ENCODE results near the gene FCER2.

The FCER2 gene

GRCh38 chr19:7733376-7733775 is 31.4 kb upstream of the FCER2 start:
- no peak for DNase-seq (ENCODE audit: low read depth in 1 of 2, low spot score in 1 of 2)

DNA sequence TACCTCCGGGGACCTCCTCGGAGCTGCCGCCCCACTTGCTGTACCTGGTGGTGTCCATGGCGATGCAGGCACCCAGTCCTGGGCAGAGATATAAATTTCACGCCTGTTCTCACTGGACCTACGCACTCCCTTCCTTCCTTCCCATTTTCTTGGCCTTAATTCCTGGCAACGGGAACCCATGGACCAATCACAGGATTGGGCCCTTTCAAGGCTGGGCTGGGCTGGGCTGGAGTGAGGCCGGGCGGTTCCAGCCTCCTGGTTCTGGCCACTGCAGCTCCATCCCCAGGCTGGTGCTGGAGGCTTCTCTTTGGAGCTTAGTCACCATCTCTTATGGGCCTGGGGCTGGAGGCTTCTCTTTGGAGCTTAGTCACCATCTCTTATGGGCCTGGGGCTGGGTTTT is 30.1 kb upstream of the FCER2 start, which contains the start of gene CLEC4G:
Gene CLEC4G (minus strand): TSS at position 66 of the 400 bp plus-strand sequence. CDS start 8 bp downstream, at position 58.
- DNase-seq (ENCODE audit: low read depth in 1 of 2, low spot score in 1 of 2) = no peak

- no peak for DNase-seq (ENCODE audit: low read depth in 1 of 2, low spot score in 1 of 2)
Measured at GRCh38 chr19:7731615-7732014, 29.7 kb upstream of the FCER2 start.

DNA sequence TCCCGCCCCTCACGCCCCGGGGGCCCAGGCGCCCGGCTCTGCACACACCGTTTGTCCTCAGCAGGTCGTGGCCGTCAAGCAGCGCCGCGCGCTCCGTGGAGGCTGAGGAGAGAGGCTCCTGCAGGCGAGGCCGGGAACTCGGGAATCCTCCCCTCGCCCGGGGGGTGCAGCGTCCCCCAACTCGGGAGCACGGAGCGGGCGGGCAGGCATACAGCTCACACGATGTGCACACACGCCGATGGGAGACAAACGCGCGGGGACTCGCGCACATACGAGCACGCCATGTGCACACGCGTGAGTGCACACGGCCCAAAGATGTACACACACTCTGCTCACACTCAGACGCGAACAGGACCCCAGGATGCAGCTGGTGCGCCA is 29.3 kb upstream of the FCER2 start:
- DNase-seq (ENCODE audit: low read depth in 1 of 2, low spot score in 1 of 2) = no peak

GRCh38 chr19:7730286-7731217 is 28.6 kb upstream of the FCER2 start:
- no peak for DNase-seq (ENCODE audit: low read depth in 1 of 2, low spot score in 1 of 2)

GRCh38 chr19:7729831-7730285 is 27.9 kb upstream of the FCER2 start:
- DNase-seq (ENCODE audit: low read depth in 1 of 2, low spot score in 1 of 2) = no peak

DNA sequence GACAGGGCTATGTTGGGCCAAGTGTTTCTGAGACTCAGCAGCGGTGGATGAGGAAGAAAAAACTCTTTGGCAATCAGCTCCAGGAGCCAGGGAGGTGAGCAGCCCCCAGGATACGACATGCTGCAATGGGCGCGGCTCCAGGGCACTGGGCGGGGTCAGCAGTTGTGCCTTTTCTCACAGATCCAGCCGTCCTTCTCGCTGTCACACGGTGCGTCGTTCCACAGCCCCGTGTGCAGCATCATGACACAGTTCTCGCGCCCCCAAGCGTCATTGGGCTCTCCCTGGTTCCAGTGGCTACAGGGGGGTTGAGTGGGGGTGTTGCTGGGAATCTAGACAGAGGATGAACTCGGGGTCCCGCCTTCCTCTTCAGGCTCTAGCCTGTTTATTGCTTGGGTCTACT is 27.3 kb upstream of the FCER2 start:
- DNase-seq (ENCODE audit: low read depth in 1 of 2, low spot score in 1 of 2) = no peak

GRCh38 chr19:7725791-7726190 is 23.9 kb upstream of the FCER2 start:
- no peak for DNase-seq (ENCODE audit: low read depth in 1 of 2, low spot score in 1 of 2)

- DNase-seq (ENCODE audit: low read depth in 1 of 2, low spot score in 1 of 2) = no peak
Measured at GRCh38 chr19:7722231-7722651, 20.3 kb upstream of the FCER2 start.

DNA sequence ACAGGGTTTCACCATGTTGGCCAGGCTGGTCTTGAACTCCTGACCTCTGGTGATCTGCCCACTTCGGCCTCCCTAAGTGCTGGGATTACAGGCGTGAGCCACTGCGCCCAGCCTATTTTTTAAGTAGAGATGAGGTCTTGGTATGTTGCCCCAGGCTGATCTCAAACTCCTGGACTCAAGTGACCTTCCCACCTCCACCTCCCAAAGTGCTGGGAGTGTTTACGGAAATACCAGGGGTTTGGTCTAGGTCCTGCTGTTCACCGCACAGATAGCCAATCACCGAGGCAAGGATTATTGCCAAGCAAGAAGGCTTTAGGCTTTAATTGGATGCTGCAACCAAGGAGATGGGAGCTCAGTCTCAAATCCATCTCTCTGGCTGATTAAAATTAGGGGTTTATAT is 18.4 kb upstream of the FCER2 start:
- no peak for DNase-seq (ENCODE audit: low read depth in 1 of 2, low spot score in 1 of 2)

DNA sequence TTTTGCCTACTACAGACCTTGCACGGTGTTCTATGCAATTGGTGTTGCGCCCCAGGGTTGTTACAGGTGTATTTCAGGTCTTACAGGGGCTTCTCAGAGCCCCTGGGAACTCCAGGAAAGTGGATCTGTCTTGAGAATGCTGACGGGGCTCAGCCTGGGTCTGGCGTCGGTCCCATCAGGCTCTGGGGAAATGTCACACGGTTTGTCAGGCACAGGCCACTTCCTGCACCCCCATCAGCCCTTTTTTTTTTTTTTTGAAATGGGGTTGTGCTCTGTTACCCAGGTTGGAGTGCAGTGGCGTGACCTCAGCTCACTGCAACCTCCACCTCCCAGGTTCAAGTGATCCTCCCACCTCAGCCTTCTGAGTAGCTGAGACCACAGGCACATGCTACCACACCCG is 16.7 kb upstream of the FCER2 start:
- DNase-seq (ENCODE audit: low read depth in 1 of 2, low spot score in 1 of 2) = no peak

- no peak for DNase-seq (ENCODE audit: low read depth in 1 of 2, low spot score in 1 of 2)
Measured at GRCh38 chr19:7716762-7717161, 14.8 kb upstream of the FCER2 start.

- no peak for DNase-seq (ENCODE audit: low read depth in 1 of 2, low spot score in 1 of 2)
Measured at GRCh38 chr19:7715671-7716070, 13.7 kb upstream of the FCER2 start.

GRCh38 chr19:7710616-7711015 is 8.7 kb upstream of the FCER2 start:
- no peak for DNase-seq (ENCODE audit: low read depth in 1 of 2, low spot score in 1 of 2)

DNA sequence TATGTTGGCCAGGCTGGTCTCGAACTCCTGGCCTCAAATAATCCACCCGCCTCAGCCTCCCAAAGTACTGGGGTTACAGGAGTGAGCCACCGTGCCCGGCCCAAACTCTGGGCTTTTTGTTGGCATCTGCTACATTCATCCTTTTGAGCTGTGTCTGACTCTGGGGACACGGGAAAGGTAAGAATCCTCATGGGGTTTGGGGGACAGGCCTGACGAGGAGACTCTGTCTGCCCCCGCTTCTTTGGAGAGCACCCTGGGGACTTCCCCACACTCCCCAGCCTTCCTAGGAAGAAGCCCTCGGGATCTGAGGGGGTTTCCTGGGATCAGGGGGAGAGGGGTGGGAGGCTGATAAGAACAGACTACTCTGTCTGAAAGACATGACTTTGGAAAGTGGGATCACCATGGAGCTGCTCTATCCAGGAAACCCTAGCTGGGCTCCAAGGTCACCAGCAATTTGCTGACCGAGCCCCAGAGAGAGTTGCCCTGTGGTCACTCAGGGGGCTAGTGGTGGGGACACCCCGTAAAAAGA is 8.1 kb upstream of the FCER2 start:
- DNase-seq (ENCODE audit: low read depth in 1 of 2, low spot score in 1 of 2) = no peak

DNA sequence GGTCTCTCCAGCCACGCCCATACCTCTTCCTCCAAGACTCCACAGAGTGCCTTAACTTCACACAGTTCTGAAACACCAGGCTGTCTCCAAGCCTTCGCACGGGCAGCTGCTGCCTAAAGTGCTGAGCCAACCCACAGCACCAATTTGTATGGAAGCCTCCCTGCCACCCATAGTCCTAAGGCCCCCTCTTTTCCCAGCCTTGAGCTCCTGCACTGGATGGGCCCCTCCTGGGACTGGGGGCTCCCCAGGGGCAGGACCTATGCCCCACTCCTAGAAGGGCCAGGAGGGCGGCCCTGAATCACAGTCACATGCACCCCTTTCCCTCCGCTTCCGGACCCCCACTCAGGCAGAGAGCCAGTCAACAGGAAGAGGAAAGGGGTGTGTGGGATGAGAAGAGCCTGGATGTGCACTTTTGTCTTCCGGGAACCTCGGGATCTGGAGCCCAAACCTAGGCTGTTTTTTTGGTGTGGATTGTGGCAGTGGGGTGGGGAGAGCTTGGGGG is 5.1 kb upstream of the FCER2 start:
- DNase-seq (ENCODE audit: low read depth in 1 of 2, low spot score in 1 of 2) = no peak

DNA sequence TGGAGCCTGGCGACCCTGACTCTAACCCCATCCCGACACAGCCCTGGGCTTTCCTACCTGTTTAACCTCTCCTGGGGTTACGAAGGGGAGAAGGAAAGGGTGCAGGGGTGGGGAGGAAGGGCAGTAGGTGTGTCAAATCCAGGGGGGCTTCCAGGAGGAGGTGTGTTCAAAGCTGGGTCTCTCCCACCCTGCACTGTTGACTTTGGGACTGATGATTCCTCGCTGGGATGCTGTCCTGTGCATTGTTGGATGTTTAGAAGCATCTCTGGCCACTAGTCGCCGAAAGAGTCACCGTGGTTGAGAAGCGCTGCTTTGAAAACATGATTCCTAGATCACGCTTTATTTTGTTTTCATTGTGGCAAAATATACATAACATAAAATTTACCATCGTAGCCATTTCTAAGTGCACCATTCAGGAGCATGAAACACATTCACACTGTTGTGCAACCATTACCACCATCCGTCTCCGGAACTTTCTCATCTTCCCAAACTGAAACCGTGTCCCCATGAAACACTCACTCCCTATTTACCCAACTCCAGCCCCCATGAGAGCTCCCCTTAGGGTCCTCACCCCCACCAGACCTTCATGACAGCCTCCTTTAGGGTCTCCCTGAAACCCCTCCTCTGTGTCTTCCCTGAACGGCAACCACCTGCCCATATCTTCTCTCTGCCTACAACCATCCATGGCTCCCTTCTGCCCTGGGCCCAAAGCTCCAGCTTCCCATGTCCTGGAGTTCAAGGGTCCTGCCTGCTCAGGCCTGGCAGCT is 4.4 kb upstream of the FCER2 start:
- no peak for DNase-seq (ENCODE audit: low read depth in 1 of 2, low spot score in 1 of 2)

- peak; percentile 48 to 52 for DNase-seq (ENCODE audit: low read depth in 1 of 2, low spot score in 1 of 2)
Measured at GRCh38 chr19:7705387-7706187, 3.7 kb upstream of the FCER2 start.

- no peak for DNase-seq (ENCODE audit: low read depth in 1 of 2, low spot score in 1 of 2)
Measured at GRCh38 chr19:7704280-7705060, 2.5 kb upstream of the FCER2 start.

DNA sequence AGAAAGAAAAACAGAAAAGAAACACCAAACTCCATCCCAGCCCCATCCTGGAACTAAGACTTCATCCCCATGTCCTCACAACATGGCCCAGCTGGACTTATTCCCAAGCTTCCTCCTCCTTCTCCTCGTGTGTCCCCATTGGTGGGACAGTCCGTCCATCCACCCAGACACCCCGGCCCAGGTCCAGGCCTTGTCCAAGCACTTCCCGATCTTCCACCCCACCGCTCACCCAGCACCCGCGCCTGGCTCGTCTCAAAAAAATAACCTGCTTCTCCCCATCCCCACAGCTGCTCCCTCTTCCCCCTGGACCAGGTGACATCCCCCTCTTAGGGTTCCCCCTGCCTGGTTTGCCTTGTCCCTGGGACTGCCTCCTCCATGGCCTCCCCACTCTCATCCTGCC is 1.4 kb upstream of the FCER2 start:
- DNase-seq (ENCODE audit: low read depth in 1 of 2, low spot score in 1 of 2) = no peak

All from activated T-helper 1 cell treated with anti-CD3 and anti-CD28 coated beads, Interleukin-2, amount 50 U/mL, for 16 hours (primary cell).